Astrocyte (in vitro differentiated cells and primary cell): Measurements from ENCODE around the gene NOS1AP.

Experiments
- CTCF ChIP-seq: IDR thresholded peaks from 2 replicates; pipeline ENCODE4 v1.5.1; 2011; ENCODE audit warnings: low read depth, mild to moderate bottlenecking, inconsistent platforms, low read length, moderate library complexity; ENCODE audit not compliant: insufficient read depth
- EZH2 ChIP-seq: IDR thresholded peaks from 2 replicates; pipeline ENCODE4 v1.6.1; 2012; ENCODE audit warnings: mild to moderate bottlenecking, low read length, inconsistent platforms; ENCODE audit not compliant: insufficient read depth

GRCh38 chr1:162079030-162079429, 9.5 kb downstream of the NOS1AP start:
- TF ChIP-seq CTCF (no peak), EZH2 (no peak)
